ENCODE data around the gene GPR142. TPM values are rescaled to one million over a fixed set of nuclear protein-coding genes. Genes with fewer than 3 reads are reported as not detected.

GPR142 gene
- polyA plus RNA-seq, 4 donors: 0.19 to 0.93 TPM; not detected in 2

GRCh38 chr17:74349120-74349519 lies 18.2 kb upstream of the GPR142 start:
- 64 to 71% (median 68%) methylated on average over 19 of the region's 19 CpGs for WGBS, 3 donors
- DNase-seq: no peak
- Histone ChIP-seq H3K27me3 (ENCODE audit: control insufficient read depth in 3 of 3, insufficient read depth in 3 of 3, low read length in 3 of 3) (peaks cover 4 to 46% (median 9%) of the 10 kb centered on the region in 3 donors), H3K36me3 (ENCODE audit: control insufficient read depth in 3 of 3, insufficient read depth in 2 of 3, low read depth in 1 of 3, low read length in 3 of 3) (no peaks in the 10 kb centered on the region), H3K27ac (ENCODE audit: low read depth in 1 of 3, low read length in 2 of 3) (no peak overlapping the region), H3K4me3 (ENCODE audit: low read depth in 1 of 3, low read length in 3 of 3) (no peak overlapping the region), H3K9me3 (ENCODE audit: control insufficient read depth in 2 of 2, insufficient read depth in 1 of 2, low read depth in 1 of 2, low read length in 1 of 2) (no peaks in the 10 kb centered on the region), H3K4me1 (ENCODE audit: control insufficient read depth in 3 of 3, insufficient read depth in 2 of 3, low read depth in 1 of 3, low read length in 2 of 3) (no peaks in the 10 kb centered on the region)
- no peak for FAIRE-seq

GRCh38 chr17:74350486-74350885 lies 16.8 kb upstream of the GPR142 start:
- H3K27me3 ChIP-seq (ENCODE audit: control insufficient read depth in 3 of 3, insufficient read depth in 3 of 3, low read length in 3 of 3): peaks cover 11 to 59% (median 11%) of the 10 kb centered on the region in 3 donors
- no peak overlapping the region for H3K27ac ChIP-seq (ENCODE audit: low read depth in 1 of 3, low read length in 2 of 3)

GRCh38 chr17:74351552-74352210 lies 15.6 kb upstream of the GPR142 start:
- H3K9me3 ChIP-seq (ENCODE audit: control insufficient read depth in 2 of 2, insufficient read depth in 1 of 2, low read depth in 1 of 2, low read length in 1 of 2): no peaks in the 10 kb centered on the region
- no peak for FAIRE-seq
- no peaks in the 10 kb centered on the region for H3K36me3 ChIP-seq (ENCODE audit: control insufficient read depth in 3 of 3, insufficient read depth in 2 of 3, low read depth in 1 of 3, low read length in 3 of 3)
- H3K27ac ChIP-seq (ENCODE audit: low read depth in 1 of 3, low read length in 2 of 3): no peak overlapping the region
- no peak for DNase-seq
- no peaks in the 10 kb centered on the region for H3K4me1 ChIP-seq (ENCODE audit: control insufficient read depth in 3 of 3, insufficient read depth in 2 of 3, low read depth in 1 of 3, low read length in 2 of 3)
- peaks cover 16 to 71% (median 18%) of the 10 kb centered on the region in 3 donors for H3K27me3 ChIP-seq (ENCODE audit: control insufficient read depth in 3 of 3, insufficient read depth in 3 of 3, low read length in 3 of 3)
- H3K4me3 ChIP-seq (ENCODE audit: low read depth in 1 of 3, low read length in 3 of 3): no peak overlapping the region
- 4 to 12% (median 8%) methylated on average over 41 to 55 of the region's 55 CpGs for WGBS, 3 donors

More at GRCh38 chr17:74350486-74350885, 16.8 kb upstream of the GPR142 start:
- Histone ChIP-seq H3K4me1 (ENCODE audit: control insufficient read depth in 3 of 3, insufficient read depth in 2 of 3, low read depth in 1 of 3, low read length in 2 of 3) (no peaks in the 10 kb centered on the region), H3K9me3 (ENCODE audit: control insufficient read depth in 2 of 2, insufficient read depth in 1 of 2, low read depth in 1 of 2, low read length in 1 of 2) (no peaks in the 10 kb centered on the region), H3K36me3 (ENCODE audit: control insufficient read depth in 3 of 3, insufficient read depth in 2 of 3, low read depth in 1 of 3, low read length in 3 of 3) (no peaks in the 10 kb centered on the region), H3K4me3 (ENCODE audit: low read depth in 1 of 3, low read length in 3 of 3) (no peak overlapping the region)
- no peak for FAIRE-seq
- 70 to 81% (median 81%) methylated on average over 18 to 20 of the region's 20 CpGs for WGBS, 3 donors
- DNase-seq: no peak

- Histone ChIP-seq H3K36me3 (ENCODE audit: control insufficient read depth in 3 of 3, insufficient read depth in 2 of 3, low read depth in 1 of 3, low read length in 3 of 3) (no peaks in the 10 kb centered on the region), H3K9me3 (ENCODE audit: control insufficient read depth in 2 of 2, insufficient read depth in 1 of 2, low read depth in 1 of 2, low read length in 1 of 2) (no peaks in the 10 kb centered on the region), H3K4me1 (ENCODE audit: control insufficient read depth in 3 of 3, insufficient read depth in 2 of 3, low read depth in 1 of 3, low read length in 2 of 3) (peaks cover 0 to 2% (median 0%) of the 10 kb centered on the region in 3 donors), H3K27me3 (ENCODE audit: control insufficient read depth in 3 of 3, insufficient read depth in 3 of 3, low read length in 3 of 3) (peaks cover 25 to 82% (median 29%) of the 10 kb centered on the region in 3 donors), H3K4me3 (ENCODE audit: low read depth in 1 of 3, low read length in 3 of 3) (no peak overlapping the region), H3K27ac (ENCODE audit: low read depth in 1 of 3, low read length in 2 of 3) (no peak overlapping the region)
- 70 to 78% (median 72%) methylated on average over 10 of the region's 10 CpGs for WGBS, 3 donors
- DNase-seq: no peak
- FAIRE-seq: no peak
These were observed 13.8 kb upstream of the GPR142 start for GRCh38 chr17:74353446-74354060.

- no peak for FAIRE-seq
- 4 to 10% (median 5%) methylated on average over 24 to 29 of the region's 29 CpGs for WGBS, 3 donors
- H3K27ac ChIP-seq (ENCODE audit: low read depth in 1 of 3, low read length in 2 of 3): no peak overlapping the region
- H3K9me3 ChIP-seq (ENCODE audit: control insufficient read depth in 2 of 2, insufficient read depth in 1 of 2, low read depth in 1 of 2, low read length in 1 of 2): no peaks in the 10 kb centered on the region
- peak; percentile 41 to 49 for DNase-seq
- H3K36me3 ChIP-seq (ENCODE audit: control insufficient read depth in 3 of 3, insufficient read depth in 2 of 3, low read depth in 1 of 3, low read length in 3 of 3): no peaks in the 10 kb centered on the region
- H3K27me3 ChIP-seq (ENCODE audit: control insufficient read depth in 3 of 3, insufficient read depth in 3 of 3, low read length in 3 of 3): peaks cover 29 to 83% (median 29%) of the 10 kb centered on the region in 3 donors
- H3K4me3 ChIP-seq (ENCODE audit: low read depth in 1 of 3, low read length in 3 of 3): no peak overlapping the region
- H3K4me1 ChIP-seq (ENCODE audit: control insufficient read depth in 3 of 3, insufficient read depth in 2 of 3, low read depth in 1 of 3, low read length in 2 of 3): peaks cover 0 to 2% (median 0%) of the 10 kb centered on the region in 3 donors
These were observed 13.2 kb upstream of the GPR142 start for GRCh38 chr17:74354123-74354522.

- DNase-seq (no peak), FAIRE-seq (no peak)
- Histone ChIP-seq H3K9me3 (ENCODE audit: control insufficient read depth in 2 of 2, insufficient read depth in 1 of 2, low read depth in 1 of 2, low read length in 1 of 2) (no peaks in the 10 kb centered on the region), H3K4me1 (ENCODE audit: control insufficient read depth in 3 of 3, insufficient read depth in 2 of 3, low read depth in 1 of 3, low read length in 2 of 3) (peaks cover 0 to 2% (median 0%) of the 10 kb centered on the region in 3 donors), H3K36me3 (ENCODE audit: control insufficient read depth in 3 of 3, insufficient read depth in 2 of 3, low read depth in 1 of 3, low read length in 3 of 3) (no peaks in the 10 kb centered on the region), H3K4me3 (ENCODE audit: low read depth in 1 of 3, low read length in 3 of 3) (no peak overlapping the region), H3K27me3 (ENCODE audit: control insufficient read depth in 3 of 3, insufficient read depth in 3 of 3, low read length in 3 of 3) (peaks cover 29 to 80% (median 29%) of the 10 kb centered on the region in 3 donors), H3K27ac (ENCODE audit: low read depth in 1 of 3, low read length in 2 of 3) (no peak overlapping the region)
- WGBS, 3 donors: 65 to 82% (median 82%) methylated on average over 8 to 10 of the region's 10 CpGs
These were observed 12.7 kb upstream of the GPR142 start for GRCh38 chr17:74354561-74354960.

- Histone ChIP-seq H3K4me1 (ENCODE audit: control insufficient read depth in 3 of 3, insufficient read depth in 2 of 3, low read depth in 1 of 3, low read length in 2 of 3) (peaks cover 0 to 2% (median 0%) of the 10 kb centered on the region in 3 donors), H3K4me3 (ENCODE audit: low read depth in 1 of 3, low read length in 3 of 3) (no peak overlapping the region), H3K9me3 (ENCODE audit: control insufficient read depth in 2 of 2, insufficient read depth in 1 of 2, low read depth in 1 of 2, low read length in 1 of 2) (no peaks in the 10 kb centered on the region), H3K27ac (ENCODE audit: low read depth in 1 of 3, low read length in 2 of 3) (no peak overlapping the region), H3K27me3 (ENCODE audit: control insufficient read depth in 3 of 3, insufficient read depth in 3 of 3, low read length in 3 of 3) (peaks cover 29 to 80% (median 29%) of the 10 kb centered on the region in 3 donors), H3K36me3 (ENCODE audit: control insufficient read depth in 3 of 3, insufficient read depth in 2 of 3, low read depth in 1 of 3, low read length in 3 of 3) (no peaks in the 10 kb centered on the region)
- DNase-seq (no peak), FAIRE-seq (no peak)
- WGBS, 3 donors: 74 to 84% (median 79%) methylated on average over 8 of the region's 8 CpGs
These were observed 12.2 kb upstream of the GPR142 start for GRCh38 chr17:74355065-74355464.

GRCh38 chr17:74356646-74357465 lies 10.4 kb upstream of the GPR142 start:
- H3K9me3 ChIP-seq (ENCODE audit: control insufficient read depth in 2 of 2, insufficient read depth in 1 of 2, low read depth in 1 of 2, low read length in 1 of 2): no peaks in the 10 kb centered on the region

More at GRCh38 chr17:74356646-74357465, 10.4 kb upstream of the GPR142 start:
- DNase-seq: peak in 1 of 2 donors; percentile 42
- H3K36me3 ChIP-seq (ENCODE audit: control insufficient read depth in 3 of 3, insufficient read depth in 2 of 3, low read depth in 1 of 3, low read length in 3 of 3): no peaks in the 10 kb centered on the region
- no peak overlapping the region for H3K27ac ChIP-seq (ENCODE audit: low read depth in 1 of 3, low read length in 2 of 3)
- WGBS, 3 donors: 2 to 5% (median 3%) methylated on average over 73 to 105 of the region's 105 CpGs
- peaks cover 0 to 2% (median 0%) of the 10 kb centered on the region in 3 donors for H3K4me1 ChIP-seq (ENCODE audit: control insufficient read depth in 3 of 3, insufficient read depth in 2 of 3, low read depth in 1 of 3, low read length in 2 of 3)
- no peak overlapping the region for H3K4me3 ChIP-seq (ENCODE audit: low read depth in 1 of 3, low read length in 3 of 3)
- H3K27me3 ChIP-seq (ENCODE audit: control insufficient read depth in 3 of 3, insufficient read depth in 3 of 3, low read length in 3 of 3): peaks cover 29 to 78% (median 29%) of the 10 kb centered on the region in 3 donors
- FAIRE-seq: no peak

All from small intestine (tissue), 7 donors.